Heart left ventricle (tissue), 16 donors: ENCODE measurements around the gene MYO1G. TPM values are rescaled to one million over a fixed set of nuclear protein-coding genes. Genes with fewer than 3 reads are reported as not detected.
A peak's percentile ranks its signal among the peaks of the same experiment; 100 is the strongest.

Experiments
- ATAC-seq, 4 donors: fragments of 200-7000 bp; cut with Tn5 transposase; one replicate each; pipeline ENCODE4 v1.9.1; 2020 to 2022; ENCODE audit warnings: moderate library complexity in 4 of 4, mild to moderate bottlenecking in 3 of 4, moderate number of reproducible peaks in 1 of 4
- DNase-seq, 5 donors: peaks; one replicate each; pipeline ENCODE4 v3.0.0-alpha.2; 2020
- H3K27ac ChIP-seq, 12 donors: fragments of 200-600 bp; sonication (generic) in 4 of 12; one replicate each; pipeline versions ENCODE4 v1.5.0 to v1.8.0; 2016 to 2022; ENCODE audit warnings: mild to moderate bottlenecking in 2 of 12
- H3K27me3 ChIP-seq, 9 donors: fragments of 200-600 bp; sonication (generic) in 2 of 9; one replicate each; pipeline versions ENCODE4 v1.5.1 to v1.8.0; 2016 to 2022; ENCODE audit warnings: mild to moderate bottlenecking in 3 of 9
- H3K36me3 ChIP-seq, 9 donors: fragments of 200-600 bp; sonication (generic) in 2 of 9; one replicate each; pipeline versions ENCODE4 v1.5.0 to v1.8.0; 2018 to 2022; ENCODE audit warnings: mild to moderate bottlenecking in 2 of 9
- H3K4me1 ChIP-seq, 12 donors: fragments of 200-600 bp; sonication (generic) in 4 of 12; one replicate each; pipeline versions ENCODE4 v1.5.0 to v1.8.0; 2016 to 2022; ENCODE audit warnings: mild to moderate bottlenecking in 3 of 12
- H3K4me3 ChIP-seq, 12 donors: fragments of 200-600 bp; sonication (generic) in 4 of 12; one replicate each; pipeline versions ENCODE4 v1.5.0 to v1.8.0; 2017 to 2022; ENCODE audit warnings: mild to moderate bottlenecking in 9 of 12, moderate library complexity in 4 of 12
- H3K9me3 ChIP-seq, 12 donors: fragments of 200-600 bp; sonication (generic) in 4 of 12; one replicate each; pipeline versions ENCODE4 v1.5.0 to v1.8.0; 2016 to 2022; ENCODE audit warnings: mild to moderate bottlenecking in 1 of 12
- POLR2A ChIP-seq, 2 donors: fragments of 450-650 bp; IDR thresholded peaks; one replicate each; pipeline ENCODE4 v1.6.1; 2017; ENCODE audit warnings: antibody characterized with exemption in 2 of 2, mild to moderate bottlenecking in 2 of 2, moderate library complexity in 2 of 2
- WGBS, 4 donors: extraction: QIAGEN DNeasy Blood & Tissue Kit in 2 of 4; methylation state at CpG; one replicate each; pipeline versions ENCODE4 v1.1.5 to v1.1.7; 2013 to 2018; 5-methylcytosine and 5-hydroxymethylcytosine counted together
- intact Hi-C, 10 donors: fragments of 100-400 bp; cut with DNase I; formaldehyde crosslinking; loops; one replicate each; pipeline versions ENCODE4 v1.11.1 to v1.14.2; 2022
- polyA plus RNA-seq, 2 donors: library from polyadenylated mRNA; stranded (reverse); fragments of 200-250 nt; gene quantifications; one replicate each; pipeline ENCODE4 v1.2.3, GENCODE V29; 2013
- total RNA-seq, 9 donors: library from RNA; depleted of rRNA in 2 of 9; stranded (reverse); fragments of >200 nt in 2 of 9; fragmentation: NEBNext Ultra II Directional in 3 of 9; extraction: Animal tissue kit (Norgen Biotek cat#: 25700) in 3 of 9; gene quantifications; one replicate each; pipeline versions ENCODE4 v1.1.0 to v1.2.4, GENCODE V29; 2016 to 2023
- TF ChIP-seq, protein P1 (sequence below), 12 donors: fragments of 200-600 bp; sonication (generic) in 4 of 12; IDR thresholded peaks; one replicate each; pipeline versions ENCODE4 v1.5.0 to v1.8.0; 2018 to 2022; ENCODE audit warnings: antibody characterized with exemption in 12 of 12, mild to moderate bottlenecking in 5 of 12
- donor health status: ischemic (EF 13 %, LVEDD 7.1; RV severe dilation, severe dysfunction).
- donor health status: healthy with polysubstance abuse.
- donor health status: DM: no; HTN: yes; CAD: no.
- donor health status: DM: no; HTN: no; CAD: no.
- donor health status: ischemic (EF 25% LVEDD 6.9; RV normal size, moderate dysfunction).
- donor health status: ischemic (EF 25% LVEDD 5.7; RV mildly dilated, moderate dysfunction).
- donor health status: healthy.
- donor health status: DM: yes; HTN: yes; CAD: no.
- donor health status: ischemic (EF 35%, LVEDD 5.7; RV mildly dilated, moderate dysfunction).
- donor health status: nonischemic (EF 11% LVEDD 7.7; RV severe dilation, severe dysfunction).
- donor health status: DM: yes; HTN: yes; CAD: no.
- donor health status: PGD.
- donor health status: ischemic (EF 29% LVEDD 5.4; RV normal size, mild dysfunction).
- donor health status: nonischemic (EF 23%, LVEDD 6.1; RV moderate dilation, normal function).

Gene MYO1G
- total and polyA plus RNA-seq, 11 donors, result 0.13 to 19.0 (median 0.79) TPM

DNA sequence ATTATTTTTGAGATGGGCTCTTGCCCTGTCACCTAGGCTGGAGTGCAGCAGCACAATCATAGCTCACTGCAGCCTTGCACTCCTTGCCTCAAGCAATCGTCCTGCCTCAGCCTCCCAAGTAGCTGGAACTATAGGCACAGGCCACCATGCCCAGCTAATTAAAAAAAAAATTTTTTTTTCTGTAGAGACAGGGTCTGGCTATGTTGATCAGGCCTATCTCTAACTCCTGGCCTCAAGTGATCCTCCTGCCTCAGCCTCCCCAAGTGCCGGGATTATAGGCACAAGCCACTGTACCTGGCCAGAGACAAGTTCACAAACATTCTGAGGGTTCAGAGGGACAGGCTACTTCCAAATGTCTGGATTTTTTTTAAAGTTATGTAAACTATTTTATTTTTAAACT lies 61.4 kb downstream of the MYO1G start:
- TF ChIP-seq, protein P1, sequence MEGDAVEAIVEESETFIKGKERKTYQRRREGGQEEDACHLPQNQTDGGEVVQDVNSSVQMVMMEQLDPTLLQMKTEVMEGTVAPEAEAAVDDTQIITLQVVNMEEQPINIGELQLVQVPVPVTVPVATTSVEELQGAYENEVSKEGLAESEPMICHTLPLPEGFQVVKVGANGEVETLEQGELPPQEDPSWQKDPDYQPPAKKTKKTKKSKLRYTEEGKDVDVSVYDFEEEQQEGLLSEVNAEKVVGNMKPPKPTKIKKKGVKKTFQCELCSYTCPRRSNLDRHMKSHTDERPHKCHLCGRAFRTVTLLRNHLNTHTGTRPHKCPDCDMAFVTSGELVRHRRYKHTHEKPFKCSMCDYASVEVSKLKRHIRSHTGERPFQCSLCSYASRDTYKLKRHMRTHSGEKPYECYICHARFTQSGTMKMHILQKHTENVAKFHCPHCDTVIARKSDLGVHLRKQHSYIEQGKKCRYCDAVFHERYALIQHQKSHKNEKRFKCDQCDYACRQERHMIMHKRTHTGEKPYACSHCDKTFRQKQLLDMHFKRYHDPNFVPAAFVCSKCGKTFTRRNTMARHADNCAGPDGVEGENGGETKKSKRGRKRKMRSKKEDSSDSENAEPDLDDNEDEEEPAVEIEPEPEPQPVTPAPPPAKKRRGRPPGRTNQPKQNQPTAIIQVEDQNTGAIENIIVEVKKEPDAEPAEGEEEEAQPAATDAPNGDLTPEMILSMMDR (IDR thresholded peaks at IDR 0.05), result no peak
- no peak for TF ChIP-seq POLR2A (IDR thresholded peaks at IDR 0.05)
- 79 to 92% (median 89%) methylated on average over 2 of the region's 2 CpGs for WGBS, 4 donors
- ATAC-seq (no peak), DNase-seq (no peak)
- Histone ChIP-seq H3K4me1 (peaks cover 0 to 5% (median 0%) of the 10 kb centered on the region in 12 donors), H3K36me3 (no peaks in the 10 kb centered on the region), H3K27ac (no peak overlapping the region), H3K9me3 (no peaks in the 10 kb centered on the region), H3K4me3 (no peak overlapping the region), H3K27me3 (no peaks in the 10 kb centered on the region)
- intact Hi-C loops, result no loop called here

DNA sequence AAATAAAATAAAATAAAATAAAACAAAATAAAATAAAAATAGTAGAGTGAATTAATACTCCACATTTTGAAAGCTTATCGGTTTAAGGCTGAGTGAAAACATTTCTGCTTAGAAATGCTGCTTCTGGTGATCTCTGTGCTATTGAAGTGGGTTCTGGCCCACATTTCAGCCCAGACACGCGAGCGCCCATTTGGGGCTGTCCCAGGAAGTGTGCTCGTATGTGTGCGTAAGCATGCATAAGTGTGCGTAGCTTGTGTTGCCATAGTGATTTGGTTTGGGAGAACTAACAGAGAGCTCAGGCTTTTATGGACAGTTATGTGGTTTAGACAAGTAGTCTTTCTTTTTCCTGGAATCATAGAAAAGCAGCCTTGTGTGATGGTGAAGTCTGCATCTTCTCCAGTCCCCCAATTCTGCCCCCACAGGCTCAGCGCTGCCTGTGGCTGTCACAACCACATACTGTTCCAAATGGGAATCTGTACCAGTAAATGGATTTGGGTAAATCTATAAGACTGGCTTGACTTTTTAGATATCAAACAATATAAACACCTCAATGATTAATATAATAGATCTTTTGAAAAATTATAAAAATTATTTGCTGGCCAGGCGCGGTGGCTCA lies 63.7 kb downstream of the MYO1G start:
- WGBS, 4 donors, result 77 to 81% (median 80%) methylated on average over 10 of the region's 10 CpGs
- no peak for DNase-seq
- H3K9me3 ChIP-seq, result no peaks in the 10 kb centered on the region
- no peaks in the 10 kb centered on the region for H3K36me3 ChIP-seq
- TF ChIP-seq POLR2A (IDR thresholded peaks at IDR 0.05), result no peak
- TF ChIP-seq, protein P1 (IDR thresholded peaks at IDR 0.05), result no peak
- no peak overlapping the region for H3K27ac ChIP-seq
- H3K4me3 ChIP-seq, result no peak overlapping the region
- intact Hi-C loops, result no loop called here
- H3K4me1 ChIP-seq, result peaks cover 0 to 2% (median 0%) of the 10 kb centered on the region in 12 donors
- no peaks in the 10 kb centered on the region for H3K27me3 ChIP-seq
- ATAC-seq, result peak in 1 of 4 donors; percentile 36

DNA sequence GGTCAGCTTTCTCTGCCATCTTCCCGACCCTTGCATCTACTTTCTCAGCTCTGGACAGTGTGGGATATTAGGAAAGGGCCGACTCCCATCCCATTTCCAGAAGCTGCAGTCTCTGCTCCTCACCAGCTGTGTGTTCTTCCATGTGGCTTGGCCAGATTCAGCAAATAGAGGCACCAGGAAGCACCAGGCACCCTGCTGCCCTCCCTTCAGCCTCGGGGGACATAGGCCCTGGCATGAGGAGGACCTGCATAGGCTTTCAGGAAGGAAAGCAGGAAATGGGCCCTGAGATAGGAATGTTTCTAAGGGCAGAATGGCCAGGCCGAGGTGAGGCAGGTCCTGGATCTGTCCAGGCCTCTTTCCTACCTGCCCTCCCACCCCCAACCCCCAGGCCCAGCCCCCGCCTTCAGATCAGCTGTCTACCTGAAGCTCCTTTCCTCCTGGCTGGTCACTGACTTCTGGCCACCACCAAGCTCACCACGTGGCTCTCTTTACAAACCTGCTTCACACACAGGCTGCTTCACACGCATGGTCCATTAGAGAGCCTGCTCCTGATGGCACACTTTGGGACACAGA lies 66.0 kb downstream of the MYO1G start:
- DNase-seq (no peak), ATAC-seq (no peak)
- Histone ChIP-seq H3K4me3 (no peak overlapping the region), H3K27me3 (no peaks in the 10 kb centered on the region), H3K27ac (no peak overlapping the region), H3K36me3 (no peaks in the 10 kb centered on the region), H3K9me3 (no peaks in the 10 kb centered on the region), H3K4me1 (peaks cover 0 to 2% (median 0%) of the 10 kb centered on the region in 12 donors)
- TF ChIP-seq, protein P1 (IDR thresholded peaks at IDR 0.05), result no peak
- 48 to 63% (median 53%) methylated on average over 7 of the region's 7 CpGs for WGBS, 4 donors
- intact Hi-C loops, result no loop called here

Other genes starting within 250 kb of the MYO1G start
- 10 to 100 TPM; 18.5 to 71.5 (median 46.5) TPM for gene ZMIZ2, start 230.2 kb downstream of the MYO1G start, total RNA-seq
- 10 to 100 TPM; 44.4 to 45.7 TPM for gene ZMIZ2, start 230.2 kb downstream of the MYO1G start, polyA plus RNA-seq
- gene PPIA, start 182.3 kb downstream of the MYO1G start, total RNA-seq, result 100 to 1,000 TPM; 327 to 924 (median 571) TPM
- gene PPIA, start 182.3 kb downstream of the MYO1G start, polyA plus RNA-seq, result 1,000 to 10,000 TPM; 1,197 to 3,804 TPM
- gene H2AZ2, start 130.9 kb downstream of the MYO1G start, total RNA-seq, result 100 to 1,000 TPM; 188 to 274 (median 224) TPM
- 100 to 1,000 TPM; 161 to 179 TPM for gene H2AZ2, start 130.9 kb downstream of the MYO1G start, polyA plus RNA-seq
- 10 to 100 TPM in 8 of 9 donors, 1 to 10 TPM in 1; 9.8 to 19.4 (median 15.8) TPM for gene PURB, start 93.5 kb downstream of the MYO1G start, total RNA-seq
- 10 to 100 TPM in 1 of 2 donors, 1 to 10 TPM in 1; 5.5 to 15.7 TPM for gene PURB, start 93.5 kb downstream of the MYO1G start, polyA plus RNA-seq
- 10 to 100 TPM; 24.7 to 53.1 (median 27.8) TPM for gene CCM2, start 21.2 kb upstream of the MYO1G start, total RNA-seq
- gene CCM2, start 21.2 kb upstream of the MYO1G start, polyA plus RNA-seq, result 10 to 100 TPM; 36.0 to 68.2 TPM
- gene NACAD, start 110.0 kb upstream of the MYO1G start, total RNA-seq, result 10 to 100 TPM in 1 of 9 donors, 1 to 10 TPM in 8; 1.9 to 16.3 (median 5.3) TPM
- 1 to 10 TPM; 2.8 to 5.8 TPM for gene NACAD, start 110.0 kb upstream of the MYO1G start, polyA plus RNA-seq
- gene TBRG4, start 132.7 kb upstream of the MYO1G start, total RNA-seq, result 10 to 100 TPM; 58.0 to 96.1 (median 61.5) TPM
- gene TBRG4, start 132.7 kb upstream of the MYO1G start, polyA plus RNA-seq, result 100 to 1,000 TPM in 1 of 2 donors, 10 to 100 TPM in 1; 59.5 to 125 TPM
- 100 to 1,000 TPM in 1 of 9 donors, 10 to 100 TPM in 8; 19.2 to 107 (median 38.8) TPM for gene RAMP3, start 178.8 kb upstream of the MYO1G start, total RNA-seq
- gene RAMP3, start 178.8 kb upstream of the MYO1G start, polyA plus RNA-seq, result 10 to 100 TPM; 43.2 to 47.5 TPM